Left colon (tissue), 2 donors: ENCODE results near the gene AGAP4. TPM values are rescaled to one million over a fixed set of nuclear protein-coding genes. Genes with fewer than 3 reads are reported as not detected.
"Not testable (repeated sequence)": the region's sequence is repeated elsewhere in the genome, so short reads cannot be mapped to it uniquely, and the experiment has no call there.

Experiments
- ATAC-seq: fragments of 200-7000 bp; cut with Tn5 transposase; one replicate; pipeline ENCODE4 v1.9.1; 2020; ENCODE audit warnings: mild to moderate bottlenecking, moderate library complexity
- DNase-seq, 2 donors: peaks; one replicate each; pipeline ENCODE4 v3.0.0-alpha.2; 2020
- intact Hi-C, 2 donors: fragments of 100-400 bp; cut with DNase I in 1 of 2; cut with micrococcal nuclease in 1 of 2; formaldehyde crosslinking; loops; one replicate each; pipeline versions ENCODE4 v1.11.2 to v1.14.0; 2022; cut with DNase I, micrococcal nuclease
- long read RNA-seq: library from polyadenylated mRNA; unstranded; transcript quantifications from one replicate; pipeline ENCODE4 v2.0.0, GENCODE V29; 2021
- total RNA-seq, 2 donors: library from RNA; stranded (reverse); fragmentation: NEBNext Ultra II Directional; extraction: Animal tissue kit (Norgen Biotek cat#: 25700); gene quantifications; one replicate each; pipeline ENCODE4 v1.2.1, GENCODE V29; 2021
- donor health status: DM: no; HTN: no; CAD: no.
- donor health status: DM: yes; HTN: yes; CAD: no.

Gene AGAP4
- total RNA-seq, result 10 to 100 TPM; 11.8 to 15.7 TPM
- long read RNA-seq, partial matches to known transcripts, result 0 of 5 reads
- long read RNA-seq, other reads (novel, unspliced or antisense), result 5 of 5 reads

- DNase-seq, intact Hi-C loops, ATAC-seq: not testable (repeated sequence)
Observed at GRCh38 chr10:45847400-45847799, at the start of gene AGAP4. TSS of gene AGAP4 (minus strand) at chr10:45847500. CDS start at chr10:45847347, 153 bp downstream.

GRCh38 chr10:45890721-45891120 lies 43.4 kb upstream of the AGAP4 start:
- DNase-seq, ATAC-seq, intact Hi-C loops: not testable (repeated sequence)

GRCh38 chr10:45889539-45890230 lies 42.4 kb upstream of the AGAP4 start:
- ATAC-seq, DNase-seq, intact Hi-C loops: not testable (repeated sequence)

- DNase-seq, intact Hi-C loops, ATAC-seq: not testable (repeated sequence)
Observed at GRCh38 chr10:45882880-45883279, 35.6 kb upstream of the AGAP4 start.

- intact Hi-C loops, DNase-seq, ATAC-seq: not testable (repeated sequence)
Observed at GRCh38 chr10:45865404-45865803, 18.1 kb upstream of the AGAP4 start.

- intact Hi-C loops, DNase-seq, ATAC-seq: not testable (repeated sequence)
Observed at GRCh38 chr10:45864264-45864663, 17.0 kb upstream of the AGAP4 start.

GRCh38 chr10:45863632-45864031 lies 16.3 kb upstream of the AGAP4 start:
- ATAC-seq, intact Hi-C loops, DNase-seq: not testable (repeated sequence)

- ATAC-seq, intact Hi-C loops, DNase-seq: not testable (repeated sequence)
Observed at GRCh38 chr10:45857931-45858330, 10.6 kb upstream of the AGAP4 start.

- intact Hi-C loops, ATAC-seq: not testable (repeated sequence)
Observed at GRCh38 chr10:45848467-45848866, 1.2 kb upstream of the AGAP4 start.

GRCh38 chr10:45822918-45823317 lies 24.4 kb downstream of the AGAP4 start:
- intact Hi-C loops, DNase-seq, ATAC-seq: not testable (repeated sequence)

More at GRCh38 chr10:45848467-45848866, 1.2 kb upstream of the AGAP4 start:
- not testable (repeated sequence) for DNase-seq

GRCh38 chr10:45820107-45820830 lies 27.0 kb downstream of the AGAP4 start:
- intact Hi-C loops, DNase-seq, ATAC-seq: not testable (repeated sequence)

- ATAC-seq, result no peak
- intact Hi-C loops, result no loop called here
- no peak for DNase-seq
Observed at GRCh38 chr10:45819552-45819951, 27.7 kb downstream of the AGAP4 start.

GRCh38 chr10:45817912-45818311 lies 29.4 kb downstream of the AGAP4 start:
- DNase-seq, result no peak
- ATAC-seq, result no peak
- intact Hi-C loops, result no loop called here

- DNase-seq (no peak), ATAC-seq (no peak)
- intact Hi-C loops, result no loop called here
Observed at GRCh38 chr10:45817130-45817859, 30.0 kb downstream of the AGAP4 start.

GRCh38 chr10:45814146-45814545 lies 33.2 kb downstream of the AGAP4 start:
- ATAC-seq, intact Hi-C loops, DNase-seq: not testable (repeated sequence)

- intact Hi-C loops, ATAC-seq: not testable (repeated sequence)
Observed at GRCh38 chr10:45812959-45813358, 34.3 kb downstream of the AGAP4 start.

GRCh38 chr10:45811075-45811474 lies 36.2 kb downstream of the AGAP4 start:
- DNase-seq (no peak), ATAC-seq (no peak)

More at GRCh38 chr10:45812959-45813358, 34.3 kb downstream of the AGAP4 start:
- not testable (repeated sequence) for DNase-seq

GRCh38 chr10:45809837-45810236 lies 37.5 kb downstream of the AGAP4 start:
- no peak for ATAC-seq
- intact Hi-C loops, result no loop called here
- DNase-seq, result no peak

More at GRCh38 chr10:45811075-45811474, 36.2 kb downstream of the AGAP4 start:
- intact Hi-C loops, result no loop called here

- intact Hi-C loops, DNase-seq, ATAC-seq: not testable (repeated sequence)
Observed at GRCh38 chr10:45804996-45805395, 42.3 kb downstream of the AGAP4 start.
